Liver (tissue), 9 donors: ENCODE data around the gene COBL. TPM values are rescaled to one million over a fixed set of nuclear protein-coding genes. Genes with fewer than 3 reads are reported as not detected.

Experiments
- DNase-seq: peaks from one replicate; pipeline ENCODE4 v3.0.0-alpha.2; 2017; ENCODE audit warnings: low spot score
- H3K27ac ChIP-seq, 2 donors: one replicate each; pipeline ENCODE4 v1.7.0; 2013; ENCODE audit warnings: inconsistent platforms in 2 of 2, low read length in 2 of 2, control low read depth in 1 of 2, low read depth in 1 of 2, mild to moderate bottlenecking in 1 of 2
- H3K27me3 ChIP-seq, 4 donors: one replicate each; pipeline versions ENCODE4 v1.6.1 to v1.7.0; 2013; ENCODE audit warnings: low read length in 3 of 4, inconsistent platforms in 1 of 4, mild to moderate bottlenecking in 1 of 4, moderate library complexity in 1 of 4; ENCODE audit not compliant: control insufficient read depth in 4 of 4, insufficient read depth in 4 of 4
- H3K36me3 ChIP-seq, 4 donors: one replicate each; pipeline versions ENCODE4 v1.6.1 to v1.7.0; 2013; ENCODE audit warnings: low read length in 3 of 4, mild to moderate bottlenecking in 3 of 4, low read depth in 1 of 4, moderate library complexity in 1 of 4; ENCODE audit not compliant: control insufficient read depth in 4 of 4, insufficient read depth in 3 of 4
- H3K4me1 ChIP-seq, 4 donors: one replicate each; pipeline versions ENCODE4 v1.6.1 to v1.7.0; 2013; ENCODE audit warnings: low read length in 3 of 4, mild to moderate bottlenecking in 3 of 4, moderate library complexity in 1 of 4; ENCODE audit not compliant: control insufficient read depth in 4 of 4, insufficient read depth in 4 of 4
- H3K4me3 ChIP-seq, 3 donors: one replicate each; pipeline versions ENCODE4 v1.6.1 to v1.7.0; 2013; ENCODE audit warnings: low read length in 3 of 3, control low read depth in 1 of 3, low read depth in 1 of 3, mild to moderate bottlenecking in 1 of 3
- H3K9ac ChIP-seq, 2 donors: one replicate each; pipeline ENCODE4 v1.7.0; 2013; ENCODE audit warnings: low read length in 2 of 2, mild to moderate bottlenecking in 2 of 2, moderate library complexity in 2 of 2, control low read depth in 1 of 2, low read depth in 1 of 2
- H3K9me3 ChIP-seq, 4 donors: one replicate each; pipeline versions ENCODE4 v1.6.1 to v1.7.0; 2013; ENCODE audit warnings: low read length in 3 of 4; ENCODE audit not compliant: control insufficient read depth in 4 of 4
- EGR1 ChIP-seq, 2 donors: IDR thresholded peaks; 2 replicates each; pipeline ENCODE4 v1.6.1; 2016 to 2018; ENCODE audit warnings: antibody characterized with exemption in 2 of 2, low read depth in 2 of 2
- FOXA1 ChIP-seq: IDR thresholded peaks from 2 replicates; pipeline ENCODE4 v1.6.1; 2016; ENCODE audit warnings: antibody characterized with exemption
- FOXA2 ChIP-seq: IDR thresholded peaks from 2 replicates; pipeline ENCODE4 v1.6.1; 2016; ENCODE audit warnings: antibody characterized with exemption
- GABPA ChIP-seq, 2 donors: IDR thresholded peaks in 1 of 2; conservative IDR thresholded peaks in 1 of 2; 2 replicates each; pipeline ENCODE4 v1.6.1; 2016; ENCODE audit warnings: antibody characterized with exemption in 2 of 2, mild to moderate bottlenecking in 1 of 2, moderate library complexity in 1 of 2
- HNF4A ChIP-seq, 2 donors: conservative IDR thresholded peaks; 2 replicates each; pipeline ENCODE4 v1.6.1; 2016; ENCODE audit warnings: antibody characterized with exemption in 2 of 2, mild to moderate bottlenecking in 2 of 2
- HNF4G ChIP-seq: IDR thresholded peaks from 2 replicates; pipeline ENCODE4 v1.6.1; 2016; ENCODE audit warnings: antibody characterized with exemption
- JUND ChIP-seq, 2 donors: IDR thresholded peaks; 2 replicates each; pipeline ENCODE4 v1.6.1; 2016; ENCODE audit warnings: antibody characterized with exemption in 2 of 2
- NR2F2 ChIP-seq: IDR thresholded peaks from 2 replicates; pipeline ENCODE4 v1.6.1; 2016; ENCODE audit warnings: antibody characterized with exemption
- RAD21 ChIP-seq, 2 donors: IDR thresholded peaks; 2 replicates each; pipeline ENCODE4 v1.6.1; 2016; ENCODE audit warnings: antibody characterized with exemption in 2 of 2, mild to moderate bottlenecking in 2 of 2
- RXRA ChIP-seq, 2 donors: IDR thresholded peaks; 2 replicates each; pipeline ENCODE4 v1.6.1; 2017 to 2018; ENCODE audit warnings: antibody characterized with exemption in 2 of 2, mild to moderate bottlenecking in 1 of 2
- SP1 ChIP-seq: IDR thresholded peaks from 2 replicates; pipeline ENCODE4 v1.6.1; 2018; ENCODE audit warnings: antibody characterized with exemption, mild to moderate bottlenecking
- TAF1 ChIP-seq: conservative IDR thresholded peaks from 2 replicates; pipeline ENCODE4 v1.6.1; 2016; ENCODE audit warnings: antibody characterized with exemption, mild to moderate bottlenecking
- YY1 ChIP-seq: IDR thresholded peaks from 2 replicates; pipeline ENCODE4 v1.6.1; 2016; ENCODE audit warnings: antibody characterized with exemption, mild to moderate bottlenecking
- WGBS: extraction: QIAGEN DNeasy Blood & Tissue Kit; methylation state at CpG from one replicate; pipeline ENCODE4 v1.1.7; 2013; 5-methylcytosine and 5-hydroxymethylcytosine counted together
- polyA plus RNA-seq, 2 donors: library from polyadenylated mRNA; stranded (reverse) in 1 of 2; unstranded in 1 of 2; fragments of 200-250 nt in 1 of 2; fragments of >200 nt in 1 of 2; fragmentation: Nextera tagmentation in 1 of 2; extraction: Ambion mirVana in 1 of 2; gene quantifications; one replicate each; pipeline versions ENCODE4 v1.2.1 to v1.2.3, GENCODE V29; 2013 to 2015
- total RNA-seq, 2 donors: library from RNA; depleted of rRNA; stranded (reverse); fragments of >200 nt; gene quantifications; one replicate each; pipeline ENCODE4 v1.2.3, GENCODE V29; 2014
- TF ChIP-seq, protein P1 (sequence below): IDR thresholded peaks from 2 replicates; pipeline ENCODE4 v1.6.1; 2016; ENCODE audit warnings: antibody characterized with exemption, mild to moderate bottlenecking
- TF ChIP-seq, protein P2 (sequence below): IDR thresholded peaks from 2 replicates; pipeline ENCODE4 v1.6.1; 2016; ENCODE audit warnings: antibody characterized with exemption
- TF ChIP-seq, protein P3 (sequence below): IDR thresholded peaks from 2 replicates; pipeline ENCODE4 v1.6.1; 2016; ENCODE audit warnings: antibody characterized with exemption
- TF ChIP-seq, protein P4 (sequence below): fragments of 150-350 bp; IDR thresholded peaks from 2 replicates; pipeline ENCODE4 v1.5.1; 2017; ENCODE audit warnings: improper control_type of control experiment, low read depth, low read length; ENCODE audit not compliant: missing input control
- TF ChIP-seq, protein P5 (sequence below): IDR thresholded peaks from 2 replicates; pipeline ENCODE4 v1.6.1; 2016; ENCODE audit warnings: antibody characterized with exemption
- donor health status: healthy.
- donor health status: healthy.
- donor health status: healthy.
- donor health status: healthy.
- donor health status: healthy.

The COBL gene
- total and polyA plus RNA-seq, 4 donors: 5.8 to 18.7 (median 10.7) TPM

DNA sequence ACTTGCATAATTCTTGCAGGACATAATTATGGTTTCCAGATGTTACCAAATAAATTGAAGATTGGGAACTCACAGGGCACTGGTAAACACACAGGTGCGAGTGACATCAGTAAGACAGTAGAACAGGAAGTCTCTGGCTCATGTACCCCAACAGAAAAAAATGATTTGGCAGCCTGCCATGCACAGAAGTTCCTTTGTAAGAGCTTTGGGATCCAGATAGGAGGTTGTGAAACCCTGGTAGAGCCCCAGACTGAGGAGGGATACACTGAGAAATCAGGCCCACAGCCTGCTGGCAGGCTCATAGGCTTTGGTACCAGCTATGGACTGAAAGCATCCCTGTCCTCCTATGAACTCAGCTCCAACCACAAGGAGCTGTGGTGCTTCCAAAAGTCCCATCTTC lies 118.0 kb downstream of the COBL start:
- peaks cover 0 to 6% (median 0%) of the 10 kb centered on the region in 4 donors for H3K9me3 ChIP-seq
- no peaks in the 10 kb centered on the region for H3K36me3 ChIP-seq
- no peak for DNase-seq
- no peak overlapping the region for H3K27ac ChIP-seq
- 79% methylated on average over 1 of the region's 1 CpG for WGBS
- H3K27me3 ChIP-seq: no peaks in the 10 kb centered on the region
- H3K4me1 ChIP-seq: no peaks in the 10 kb centered on the region
- H3K9ac ChIP-seq: no peak overlapping the region
- H3K4me3 ChIP-seq: no peak overlapping the region
- TF ChIP-seq NR2F2 (no peak), SP1 (no peak), JUND (IDR thresholded peaks at IDR 0.05) (no peak), FOXA1 (no peak), RXRA (IDR thresholded peaks at IDR 0.05) (no peak), RAD21 (IDR thresholded peaks at IDR 0.05) (no peak), FOXA2 (no peak), HNF4A (conservative IDR thresholded peaks at IDR 0.05) (no peak), TAF1 (no peak), YY1 (no peak), EGR1 (IDR thresholded peaks at IDR 0.05; ENCODE audit: low read depth in 2 of 2) (no peak), HNF4G (no peak), GABPA (IDR thresholded peaks at IDR 0.05 in 1 of 2, conservative IDR thresholded peaks at IDR 0.05 in 1 of 2) (no peak)
- TF ChIP-seq, protein P1, sequence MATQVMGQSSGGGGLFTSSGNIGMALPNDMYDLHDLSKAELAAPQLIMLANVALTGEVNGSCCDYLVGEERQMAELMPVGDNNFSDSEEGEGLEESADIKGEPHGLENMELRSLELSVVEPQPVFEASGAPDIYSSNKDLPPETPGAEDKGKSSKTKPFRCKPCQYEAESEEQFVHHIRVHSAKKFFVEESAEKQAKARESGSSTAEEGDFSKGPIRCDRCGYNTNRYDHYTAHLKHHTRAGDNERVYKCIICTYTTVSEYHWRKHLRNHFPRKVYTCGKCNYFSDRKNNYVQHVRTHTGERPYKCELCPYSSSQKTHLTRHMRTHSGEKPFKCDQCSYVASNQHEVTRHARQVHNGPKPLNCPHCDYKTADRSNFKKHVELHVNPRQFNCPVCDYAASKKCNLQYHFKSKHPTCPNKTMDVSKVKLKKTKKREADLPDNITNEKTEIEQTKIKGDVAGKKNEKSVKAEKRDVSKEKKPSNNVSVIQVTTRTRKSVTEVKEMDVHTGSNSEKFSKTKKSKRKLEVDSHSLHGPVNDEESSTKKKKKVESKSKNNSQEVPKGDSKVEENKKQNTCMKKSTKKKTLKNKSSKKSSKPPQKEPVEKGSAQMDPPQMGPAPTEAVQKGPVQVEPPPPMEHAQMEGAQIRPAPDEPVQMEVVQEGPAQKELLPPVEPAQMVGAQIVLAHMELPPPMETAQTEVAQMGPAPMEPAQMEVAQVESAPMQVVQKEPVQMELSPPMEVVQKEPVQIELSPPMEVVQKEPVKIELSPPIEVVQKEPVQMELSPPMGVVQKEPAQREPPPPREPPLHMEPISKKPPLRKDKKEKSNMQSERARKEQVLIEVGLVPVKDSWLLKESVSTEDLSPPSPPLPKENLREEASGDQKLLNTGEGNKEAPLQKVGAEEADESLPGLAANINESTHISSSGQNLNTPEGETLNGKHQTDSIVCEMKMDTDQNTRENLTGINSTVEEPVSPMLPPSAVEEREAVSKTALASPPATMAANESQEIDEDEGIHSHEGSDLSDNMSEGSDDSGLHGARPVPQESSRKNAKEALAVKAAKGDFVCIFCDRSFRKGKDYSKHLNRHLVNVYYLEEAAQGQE: no peak
- TF ChIP-seq, protein P2, sequence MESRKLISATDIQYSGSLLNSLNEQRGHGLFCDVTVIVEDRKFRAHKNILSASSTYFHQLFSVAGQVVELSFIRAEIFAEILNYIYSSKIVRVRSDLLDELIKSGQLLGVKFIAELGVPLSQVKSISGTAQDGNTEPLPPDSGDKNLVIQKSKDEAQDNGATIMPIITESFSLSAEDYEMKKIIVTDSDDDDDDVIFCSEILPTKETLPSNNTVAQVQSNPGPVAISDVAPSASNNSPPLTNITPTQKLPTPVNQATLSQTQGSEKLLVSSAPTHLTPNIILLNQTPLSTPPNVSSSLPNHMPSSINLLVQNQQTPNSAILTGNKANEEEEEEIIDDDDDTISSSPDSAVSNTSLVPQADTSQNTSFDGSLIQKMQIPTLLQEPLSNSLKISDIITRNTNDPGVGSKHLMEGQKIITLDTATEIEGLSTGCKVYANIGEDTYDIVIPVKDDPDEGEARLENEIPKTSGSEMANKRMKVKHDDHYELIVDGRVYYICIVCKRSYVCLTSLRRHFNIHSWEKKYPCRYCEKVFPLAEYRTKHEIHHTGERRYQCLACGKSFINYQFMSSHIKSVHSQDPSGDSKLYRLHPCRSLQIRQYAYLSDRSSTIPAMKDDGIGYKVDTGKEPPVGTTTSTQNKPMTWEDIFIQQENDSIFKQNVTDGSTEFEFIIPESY: no peak
- TF ChIP-seq, protein P3, sequence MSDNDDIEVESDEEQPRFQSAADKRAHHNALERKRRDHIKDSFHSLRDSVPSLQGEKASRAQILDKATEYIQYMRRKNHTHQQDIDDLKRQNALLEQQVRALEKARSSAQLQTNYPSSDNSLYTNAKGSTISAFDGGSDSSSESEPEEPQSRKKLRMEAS: no peak
- TF ChIP-seq, protein P4, sequence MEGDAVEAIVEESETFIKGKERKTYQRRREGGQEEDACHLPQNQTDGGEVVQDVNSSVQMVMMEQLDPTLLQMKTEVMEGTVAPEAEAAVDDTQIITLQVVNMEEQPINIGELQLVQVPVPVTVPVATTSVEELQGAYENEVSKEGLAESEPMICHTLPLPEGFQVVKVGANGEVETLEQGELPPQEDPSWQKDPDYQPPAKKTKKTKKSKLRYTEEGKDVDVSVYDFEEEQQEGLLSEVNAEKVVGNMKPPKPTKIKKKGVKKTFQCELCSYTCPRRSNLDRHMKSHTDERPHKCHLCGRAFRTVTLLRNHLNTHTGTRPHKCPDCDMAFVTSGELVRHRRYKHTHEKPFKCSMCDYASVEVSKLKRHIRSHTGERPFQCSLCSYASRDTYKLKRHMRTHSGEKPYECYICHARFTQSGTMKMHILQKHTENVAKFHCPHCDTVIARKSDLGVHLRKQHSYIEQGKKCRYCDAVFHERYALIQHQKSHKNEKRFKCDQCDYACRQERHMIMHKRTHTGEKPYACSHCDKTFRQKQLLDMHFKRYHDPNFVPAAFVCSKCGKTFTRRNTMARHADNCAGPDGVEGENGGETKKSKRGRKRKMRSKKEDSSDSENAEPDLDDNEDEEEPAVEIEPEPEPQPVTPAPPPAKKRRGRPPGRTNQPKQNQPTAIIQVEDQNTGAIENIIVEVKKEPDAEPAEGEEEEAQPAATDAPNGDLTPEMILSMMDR: no peak
- TF ChIP-seq, protein P5, sequence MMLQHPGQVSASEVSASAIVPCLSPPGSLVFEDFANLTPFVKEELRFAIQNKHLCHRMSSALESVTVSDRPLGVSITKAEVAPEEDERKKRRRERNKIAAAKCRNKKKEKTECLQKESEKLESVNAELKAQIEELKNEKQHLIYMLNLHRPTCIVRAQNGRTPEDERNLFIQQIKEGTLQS: no peak
